ENCODE data around the gene UBAC1.

UBAC1 gene

DNA sequence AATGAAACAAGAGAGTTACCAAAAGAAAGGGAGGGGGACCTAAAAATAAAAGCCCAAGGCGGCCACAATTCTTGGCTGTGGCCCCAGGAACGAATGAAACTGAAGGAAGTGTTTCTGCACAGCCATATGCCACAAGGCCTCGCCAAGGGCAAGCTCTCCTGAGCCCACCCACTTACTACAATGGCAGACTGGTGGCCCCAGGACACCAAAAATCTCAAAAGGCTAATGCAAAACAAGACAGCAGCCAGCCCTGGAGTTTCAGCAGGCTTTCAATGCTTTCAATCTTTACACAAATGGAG, 57.9 kb downstream of the UBAC1 start:
- peak overlapping the region; percentile 59 for H3K27ac ChIP-seq
- no peak for DNase-seq (ENCODE audit: low spot score)
- POLR2A ChIA-PET (ENCODE audit: low non-redundant PET), result no interaction called here
- CTCF ChIA-PET, result interaction anchor here (1.0 kb wide), 1 partner anchor 39 kb away, joined by 3 read pairs; no protein-coding TSS in a partner anchor
- TF ChIP-seq, protein P1, sequence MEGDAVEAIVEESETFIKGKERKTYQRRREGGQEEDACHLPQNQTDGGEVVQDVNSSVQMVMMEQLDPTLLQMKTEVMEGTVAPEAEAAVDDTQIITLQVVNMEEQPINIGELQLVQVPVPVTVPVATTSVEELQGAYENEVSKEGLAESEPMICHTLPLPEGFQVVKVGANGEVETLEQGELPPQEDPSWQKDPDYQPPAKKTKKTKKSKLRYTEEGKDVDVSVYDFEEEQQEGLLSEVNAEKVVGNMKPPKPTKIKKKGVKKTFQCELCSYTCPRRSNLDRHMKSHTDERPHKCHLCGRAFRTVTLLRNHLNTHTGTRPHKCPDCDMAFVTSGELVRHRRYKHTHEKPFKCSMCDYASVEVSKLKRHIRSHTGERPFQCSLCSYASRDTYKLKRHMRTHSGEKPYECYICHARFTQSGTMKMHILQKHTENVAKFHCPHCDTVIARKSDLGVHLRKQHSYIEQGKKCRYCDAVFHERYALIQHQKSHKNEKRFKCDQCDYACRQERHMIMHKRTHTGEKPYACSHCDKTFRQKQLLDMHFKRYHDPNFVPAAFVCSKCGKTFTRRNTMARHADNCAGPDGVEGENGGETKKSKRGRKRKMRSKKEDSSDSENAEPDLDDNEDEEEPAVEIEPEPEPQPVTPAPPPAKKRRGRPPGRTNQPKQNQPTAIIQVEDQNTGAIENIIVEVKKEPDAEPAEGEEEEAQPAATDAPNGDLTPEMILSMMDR (conservative IDR thresholded peaks at IDR 0.05; ENCODE audit: low read depth), result no peak

DNA sequence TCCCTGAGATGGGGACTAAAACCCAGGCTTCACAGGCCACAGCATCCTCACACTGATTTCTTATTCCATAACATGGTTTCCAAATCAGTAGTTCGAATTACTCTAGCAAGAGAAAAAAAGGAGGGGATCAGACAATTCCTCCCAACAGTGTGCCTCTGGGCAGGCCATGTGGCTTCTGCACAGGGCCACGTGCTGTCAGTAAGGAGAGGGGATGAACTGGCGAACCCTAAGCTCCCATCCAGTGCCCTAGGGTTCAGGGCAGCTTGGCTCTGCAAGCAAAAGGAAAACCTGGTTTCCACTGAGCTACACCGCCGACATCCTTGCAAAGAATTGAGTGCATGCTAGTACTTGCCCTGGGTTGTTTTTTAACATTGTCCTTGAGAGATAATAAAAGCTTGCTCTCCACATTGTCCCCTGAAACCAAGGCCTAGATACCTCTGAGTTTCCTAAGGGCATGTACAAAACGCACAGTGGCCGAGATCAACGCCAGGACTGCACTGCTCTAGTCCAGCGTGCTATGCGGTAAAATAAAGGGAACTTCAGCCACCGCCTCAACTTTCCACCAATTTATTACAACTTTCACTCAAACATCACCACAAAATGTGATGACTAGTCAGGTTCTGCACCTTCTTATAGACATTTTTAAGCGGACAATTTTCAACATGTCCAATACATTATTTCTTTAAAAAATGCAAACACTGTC, 58.4 kb downstream of the UBAC1 start:
- peak overlapping the region; percentile 59 for H3K27ac ChIP-seq
- ChIA-PET POLR2A (ENCODE audit: low non-redundant PET) (no interaction called here), CTCF (interaction anchor here (1.0 kb wide), 1 partner anchor 39 kb away, joined by 3 read pairs; no protein-coding TSS in a partner anchor)
- TF ChIP-seq, protein P1 (conservative IDR thresholded peaks at IDR 0.05; ENCODE audit: low read depth), result no peak
- no peak for DNase-seq (ENCODE audit: low spot score)

DNA sequence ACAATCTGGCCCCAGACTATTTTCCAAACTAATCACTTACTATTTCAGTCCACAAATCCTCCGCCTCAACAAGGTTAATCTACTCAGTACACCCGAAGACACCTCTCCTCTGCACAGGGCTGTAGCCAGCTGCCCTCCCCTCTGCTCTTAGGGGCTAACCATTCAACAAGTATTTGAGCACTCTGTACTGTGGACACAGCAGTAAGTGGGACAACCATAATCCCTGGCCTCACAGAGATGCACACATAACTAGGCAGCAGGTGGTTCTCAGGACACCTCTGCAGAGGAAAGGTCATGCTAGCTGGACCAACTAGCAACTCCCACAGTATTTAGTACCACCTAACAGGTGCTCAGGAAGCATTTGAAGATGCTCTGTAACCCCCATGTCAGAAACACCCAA, 59.3 kb downstream of the UBAC1 start:
- no peak overlapping the region for H3K27ac ChIP-seq
- TF ChIP-seq, protein P1 (conservative IDR thresholded peaks at IDR 0.05; ENCODE audit: low read depth), result no peak
- POLR2A ChIA-PET (ENCODE audit: low non-redundant PET), result no interaction called here
- DNase-seq (ENCODE audit: low spot score), result no peak
- CTCF ChIA-PET, result interaction anchor here (0.8 kb wide), 1 partner anchor 8 kb away, joined by 3 read pairs; no protein-coding TSS in a partner anchor

DNA sequence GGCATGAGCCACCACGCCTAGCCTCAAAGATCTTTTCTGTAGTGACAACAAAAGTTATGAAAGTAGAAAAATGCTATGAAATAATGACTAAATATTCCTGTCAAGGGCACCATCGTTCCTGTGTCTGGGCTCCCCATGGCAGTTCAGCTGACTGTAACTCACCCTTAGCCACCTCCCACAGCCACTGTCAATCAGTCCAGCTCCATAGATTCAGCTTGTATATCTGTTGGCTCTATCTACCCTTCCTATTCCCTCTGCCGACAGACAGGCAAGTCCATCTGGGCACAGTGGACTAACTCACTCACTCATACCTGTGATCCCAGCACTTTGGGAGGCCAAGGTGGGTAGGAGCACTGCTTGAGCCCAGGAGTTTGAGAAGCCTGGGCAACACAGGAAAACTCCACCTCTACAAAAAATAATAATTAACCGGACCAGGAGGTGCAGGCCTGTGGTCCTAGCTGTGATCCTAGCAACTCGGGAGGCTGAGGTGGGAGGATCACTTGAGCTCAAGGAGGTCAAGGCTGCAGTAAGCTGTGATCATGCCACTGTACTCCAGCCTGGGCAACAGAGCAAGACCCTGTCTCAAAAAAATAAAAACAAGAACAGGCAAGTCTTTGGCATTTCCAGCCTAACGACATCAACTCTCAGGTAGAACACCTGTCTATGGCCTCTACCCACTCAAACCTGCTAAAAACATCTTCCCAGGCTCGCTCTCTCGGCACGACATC, 60.0 kb downstream of the UBAC1 start:
- DNase-seq (ENCODE audit: low spot score), result no peak
- TF ChIP-seq, protein P1 (conservative IDR thresholded peaks at IDR 0.05; ENCODE audit: low read depth), result no peak
- ChIA-PET CTCF (interaction anchor here (0.8 kb wide), 1 partner anchor 8 kb away, joined by 3 read pairs; no protein-coding TSS in a partner anchor), POLR2A (ENCODE audit: low non-redundant PET) (no interaction called here)
- no peak overlapping the region for H3K27ac ChIP-seq

DNA sequence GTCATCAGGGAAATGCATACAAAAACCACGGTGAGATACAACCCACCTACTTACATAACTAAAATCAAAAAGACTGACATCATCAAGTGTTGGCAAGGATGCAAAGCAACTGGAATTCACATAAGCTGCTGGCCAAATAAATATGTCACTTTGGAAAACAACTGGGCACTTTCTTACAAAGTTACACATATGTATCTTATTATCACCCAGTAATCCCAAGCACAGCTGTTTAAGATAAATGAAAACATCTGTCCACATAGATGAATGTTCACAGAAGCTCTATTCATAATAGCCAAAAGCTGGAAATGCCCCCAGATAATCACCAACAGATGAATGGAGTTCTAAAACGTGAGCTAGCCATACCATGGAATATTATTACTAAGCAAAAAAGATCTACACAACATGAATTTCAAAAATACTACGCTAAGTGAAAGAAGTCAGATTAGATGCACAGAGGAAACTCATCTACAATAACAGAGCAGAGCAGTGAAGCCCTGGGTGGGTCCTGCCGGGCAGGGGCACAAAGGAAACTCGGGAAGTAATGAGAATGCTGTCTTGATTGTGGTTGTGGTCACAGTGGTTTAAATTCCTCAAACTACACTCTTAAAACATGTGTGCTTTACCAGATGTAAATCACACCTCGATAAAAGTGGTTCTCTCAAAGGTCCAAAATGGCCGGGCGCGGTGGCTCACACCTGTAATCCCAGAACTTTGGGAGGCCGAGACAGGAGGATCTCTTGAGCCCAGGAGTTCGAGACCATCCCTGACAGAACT, 62.4 kb downstream of the UBAC1 start:
- ChIA-PET CTCF (no interaction called here), POLR2A (ENCODE audit: low non-redundant PET) (no interaction called here)
- TF ChIP-seq, protein P1 (conservative IDR thresholded peaks at IDR 0.05; ENCODE audit: low read depth), result no peak
- no peak overlapping the region for H3K27ac ChIP-seq
- no peak for DNase-seq (ENCODE audit: low spot score)

DNA sequence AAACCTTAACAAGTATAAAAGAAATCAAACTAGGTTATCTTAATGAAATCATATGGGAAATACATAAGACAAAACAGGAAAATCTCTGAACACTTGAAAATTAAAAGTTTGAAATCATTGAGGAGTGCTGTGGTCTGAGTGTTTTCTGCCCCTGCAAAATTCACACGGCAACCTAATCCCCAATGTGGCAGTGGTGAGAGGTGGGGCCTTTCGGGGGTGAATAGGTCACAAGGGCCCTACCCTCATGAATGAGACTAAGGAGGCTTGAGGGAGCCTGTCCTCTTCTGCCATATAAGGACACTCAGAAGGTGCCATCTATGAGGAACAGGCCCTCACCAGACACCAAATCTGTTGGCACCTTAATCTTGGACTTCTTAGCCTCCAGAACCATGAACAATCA, 64.5 kb downstream of the UBAC1 start:
- ChIA-PET POLR2A (ENCODE audit: low non-redundant PET) (no interaction called here), CTCF (interaction anchor here (0.6 kb wide), 1 partner anchor 1016 kb away, joined by 3 read pairs; no protein-coding TSS in a partner anchor)
- no peak overlapping the region for H3K27ac ChIP-seq
- DNase-seq (ENCODE audit: low spot score), result no peak
- TF ChIP-seq, protein P1 (conservative IDR thresholded peaks at IDR 0.05; ENCODE audit: low read depth), result no peak

Measured in RWPE1 (cell line).